HEK293T (cell line): ENCODE measurements around the gene CD59.

ENCODE experiments used
- ARNT ChIP-seq: fragments of 450-650 bp; IDR thresholded peaks from 2 replicates; pipeline ENCODE4 v1.6.1; 2017; ENCODE audit warnings: mild to moderate bottlenecking
- BHLHE40 ChIP-seq: fragments of 450-650 bp; IDR thresholded peaks from 2 replicates; pipeline ENCODE4 v1.6.1; 2016; ENCODE audit warnings: mild to moderate bottlenecking, moderate library complexity, borderline replicate concordance
- CTBP1 ChIP-seq: fragments of 450-650 bp; IDR thresholded peaks from 2 replicates; pipeline ENCODE4 v1.6.1; 2016; ENCODE audit warnings: borderline replicate concordance
- ELF4 ChIP-seq: fragments of 450-650 bp; IDR thresholded peaks from 2 replicates; pipeline ENCODE4 v1.6.1; 2017; ENCODE audit warnings: antibody characterized with exemption
- FOXA1 ChIP-seq: fragments of 450-650 bp; IDR thresholded peaks from 2 replicates; pipeline ENCODE4 v1.6.1; 2016; ENCODE audit warnings: mild to moderate bottlenecking
- FOXK2 ChIP-seq: fragments of 450-650 bp; IDR thresholded peaks from 2 replicates; pipeline ENCODE4 v1.6.1; 2016; ENCODE audit warnings: mild to moderate bottlenecking
- FOXM1 ChIP-seq: fragments of 450-650 bp; IDR thresholded peaks from 2 replicates; pipeline ENCODE4 v1.6.1; 2017; ENCODE audit warnings: mild to moderate bottlenecking, borderline replicate concordance
- SP1 ChIP-seq: fragments of 450-650 bp; IDR thresholded peaks from 2 replicates; pipeline ENCODE4 v1.6.1; 2017
- TF ChIP-seq, protein P1 (sequence below): fragments of 450-650 bp; IDR thresholded peaks from 2 replicates; pipeline ENCODE4 v1.6.1; 2016

DNA sequence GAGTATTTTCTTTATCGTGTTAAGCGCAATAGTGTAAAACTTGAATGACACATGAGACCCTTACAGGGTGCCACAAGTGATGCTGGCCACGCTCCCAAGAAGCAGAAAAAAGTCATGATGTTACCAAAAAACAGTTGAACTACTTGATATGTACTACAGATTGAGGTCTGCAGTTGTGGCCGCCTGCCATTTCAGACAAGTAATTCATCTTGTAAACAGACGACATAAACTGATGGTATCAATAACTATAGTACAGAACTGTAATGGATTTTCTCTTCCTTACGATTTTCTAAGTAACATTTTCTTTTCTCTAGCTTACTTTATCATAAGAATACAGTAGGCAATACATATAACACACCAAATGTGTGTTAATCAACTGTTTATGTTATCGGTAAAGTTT lies 5.5 kb downstream of the CD59 start:
- no peak for TF ChIP-seq BHLHE40
- TF ChIP-seq, protein P1, sequence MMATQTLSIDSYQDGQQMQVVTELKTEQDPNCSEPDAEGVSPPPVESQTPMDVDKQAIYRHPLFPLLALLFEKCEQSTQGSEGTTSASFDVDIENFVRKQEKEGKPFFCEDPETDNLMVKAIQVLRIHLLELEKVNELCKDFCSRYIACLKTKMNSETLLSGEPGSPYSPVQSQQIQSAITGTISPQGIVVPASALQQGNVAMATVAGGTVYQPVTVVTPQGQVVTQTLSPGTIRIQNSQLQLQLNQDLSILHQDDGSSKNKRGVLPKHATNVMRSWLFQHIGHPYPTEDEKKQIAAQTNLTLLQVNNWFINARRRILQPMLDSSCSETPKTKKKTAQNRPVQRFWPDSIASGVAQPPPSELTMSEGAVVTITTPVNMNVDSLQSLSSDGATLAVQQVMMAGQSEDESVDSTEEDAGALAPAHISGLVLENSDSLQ, result no peak
- no peak for TF ChIP-seq FOXM1
- no peak for TF ChIP-seq SP1
- TF ChIP-seq ELF4, result no peak
- no peak for TF ChIP-seq FOXA1
- no peak for TF ChIP-seq CTBP1
- no peak for TF ChIP-seq FOXK2
- TF ChIP-seq ARNT, result no peak
